NCI-H2196 treated with DMSO at 0.1 percent for 48 hours (cell line): ENCODE measurements around the gene NAT14.
A peak's percentile ranks its signal among the peaks of the same experiment; 100 is the strongest.

Source experiments
- DNase-seq: peaks from one replicate; lab custom pipeline; 2025; ENCODE audit not compliant: unreplicated experiment; lab: John Stamatoyannopoulos, UW

NAT14 gene

GRCh38 chr19:55498246-55498840, 13.4 kb downstream of the NAT14 start:
- DNase-seq: no peak

- DNase-seq: no peak
These were observed 15.5 kb downstream of the NAT14 start for GRCh38 chr19:55500368-55500952.

DNA sequence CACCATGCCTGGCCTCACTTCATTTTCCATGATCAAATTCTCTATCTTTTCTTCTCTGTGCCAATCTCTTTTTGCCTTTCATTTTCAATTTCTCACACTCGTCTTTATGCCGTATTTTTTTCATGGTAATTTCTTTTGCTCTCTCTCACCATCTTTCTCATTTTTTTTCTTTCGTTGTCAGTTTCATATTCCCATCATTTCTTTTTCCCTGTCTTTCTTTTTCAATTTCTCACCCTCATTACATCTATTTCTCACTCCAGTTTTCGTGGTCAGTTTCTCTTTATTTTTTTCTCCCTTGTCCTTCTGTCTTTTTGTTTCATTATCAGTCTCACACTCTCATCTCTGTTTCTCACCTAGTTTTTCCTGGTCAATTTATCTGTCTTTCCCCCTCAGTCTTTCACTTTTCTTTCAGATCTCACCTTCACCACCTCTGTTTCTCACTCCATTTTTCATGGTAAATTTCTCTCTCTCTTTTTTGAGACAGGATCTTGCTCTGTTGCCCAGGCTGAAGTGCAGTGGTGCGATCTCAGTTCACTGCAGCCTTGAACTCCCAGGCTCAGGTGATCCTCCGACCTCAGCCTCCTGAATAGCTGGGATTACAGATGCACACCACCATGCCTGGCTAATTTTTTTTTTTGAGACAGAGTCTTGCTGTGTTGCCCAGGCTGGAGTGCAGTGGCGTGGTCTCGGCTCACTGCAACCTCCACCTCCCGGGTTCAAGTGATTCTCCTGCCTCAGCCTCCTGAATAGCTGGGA, 17.4 kb downstream of the NAT14 start:
- DNase-seq: no peak

GRCh38 chr19:55503157-55503501, 18.1 kb downstream of the NAT14 start:
- no peak for DNase-seq

GRCh38 chr19:55503502-55504251, 18.7 kb downstream of the NAT14 start:
- DNase-seq: peak; percentile 87

- no peak for DNase-seq
These were observed 19.2 kb downstream of the NAT14 start for GRCh38 chr19:55504252-55504603.

GRCh38 chr19:55504981-55505380, 20.0 kb downstream of the NAT14 start:
- DNase-seq: no peak

- DNase-seq: no peak
These were observed 23.1 kb downstream of the NAT14 start for GRCh38 chr19:55508120-55508519.

GRCh38 chr19:55516878-55517620, 32.1 kb downstream of the NAT14 start:
- DNase-seq: peak; percentile 89

DNA sequence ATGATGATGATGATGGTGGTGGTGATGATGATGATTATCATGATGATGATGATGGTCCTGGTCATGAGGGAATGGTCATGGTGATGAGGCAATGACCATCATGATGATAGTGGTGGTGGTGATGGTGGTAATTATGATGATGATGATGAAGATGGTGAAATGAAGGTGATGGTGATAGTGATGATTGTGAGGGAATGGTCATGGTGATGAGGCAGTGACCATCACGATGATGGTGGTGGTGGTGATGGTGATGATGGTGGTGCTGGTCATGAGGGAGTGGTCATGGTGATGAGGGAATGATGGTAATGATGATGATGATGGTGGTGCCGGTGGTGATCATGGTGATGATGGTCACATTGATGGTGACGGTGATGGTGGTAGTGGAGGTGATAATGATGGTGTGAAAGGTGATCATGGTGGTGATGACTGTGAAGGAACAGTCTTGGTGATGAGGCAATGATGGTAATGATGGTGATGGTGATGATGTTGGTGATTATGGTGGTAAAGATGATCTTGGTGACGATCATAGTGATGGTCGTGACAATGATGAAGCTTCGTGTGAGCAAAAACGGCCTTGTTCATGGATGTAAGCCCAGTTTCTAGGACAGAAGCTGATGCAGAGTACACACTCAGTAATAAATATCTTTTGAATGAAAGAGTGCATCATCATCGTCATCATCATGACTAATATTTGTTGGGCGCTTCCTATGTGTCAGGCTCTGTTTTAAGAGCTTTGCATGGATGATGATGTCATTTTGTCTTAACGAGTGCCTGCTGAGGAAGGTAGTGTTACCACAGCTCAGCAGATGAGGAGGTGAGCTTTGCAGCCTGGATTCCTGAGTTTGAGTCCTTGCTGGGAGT, 34.7 kb downstream of the NAT14 start:
- peak; percentile 47 for DNase-seq

DNA sequence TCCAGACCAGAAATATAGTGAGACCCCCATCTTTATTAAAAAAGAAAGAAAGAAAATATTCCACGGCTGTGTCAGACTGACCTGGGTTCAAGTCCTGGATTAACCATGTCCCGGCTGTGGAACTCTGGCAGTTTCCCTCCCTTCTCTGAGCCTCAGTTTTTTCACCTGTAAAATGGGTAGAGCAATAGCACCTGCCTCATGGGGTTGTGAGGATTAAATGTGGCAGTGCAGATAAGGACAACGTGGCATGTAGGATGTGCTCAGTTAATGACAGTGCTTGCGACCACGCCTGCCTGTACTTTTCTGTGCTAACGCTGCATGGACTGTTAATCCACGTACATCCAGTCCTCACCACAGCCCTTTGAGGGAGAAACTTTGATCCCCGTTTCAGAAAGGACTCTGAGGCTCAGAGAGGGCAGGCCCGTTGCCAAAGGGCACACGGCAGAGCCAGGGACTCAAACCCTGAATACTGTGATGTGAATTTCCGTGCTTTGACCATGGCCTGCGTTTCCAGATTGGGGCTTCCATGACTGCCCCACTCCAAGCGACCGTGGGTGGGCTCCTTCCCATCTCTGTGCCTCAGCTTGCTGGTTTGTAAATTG, 35.8 kb downstream of the NAT14 start:
- DNase-seq: no peak

- no peak for DNase-seq
These were observed 40.5 kb downstream of the NAT14 start for GRCh38 chr19:55525289-55526101.

DNA sequence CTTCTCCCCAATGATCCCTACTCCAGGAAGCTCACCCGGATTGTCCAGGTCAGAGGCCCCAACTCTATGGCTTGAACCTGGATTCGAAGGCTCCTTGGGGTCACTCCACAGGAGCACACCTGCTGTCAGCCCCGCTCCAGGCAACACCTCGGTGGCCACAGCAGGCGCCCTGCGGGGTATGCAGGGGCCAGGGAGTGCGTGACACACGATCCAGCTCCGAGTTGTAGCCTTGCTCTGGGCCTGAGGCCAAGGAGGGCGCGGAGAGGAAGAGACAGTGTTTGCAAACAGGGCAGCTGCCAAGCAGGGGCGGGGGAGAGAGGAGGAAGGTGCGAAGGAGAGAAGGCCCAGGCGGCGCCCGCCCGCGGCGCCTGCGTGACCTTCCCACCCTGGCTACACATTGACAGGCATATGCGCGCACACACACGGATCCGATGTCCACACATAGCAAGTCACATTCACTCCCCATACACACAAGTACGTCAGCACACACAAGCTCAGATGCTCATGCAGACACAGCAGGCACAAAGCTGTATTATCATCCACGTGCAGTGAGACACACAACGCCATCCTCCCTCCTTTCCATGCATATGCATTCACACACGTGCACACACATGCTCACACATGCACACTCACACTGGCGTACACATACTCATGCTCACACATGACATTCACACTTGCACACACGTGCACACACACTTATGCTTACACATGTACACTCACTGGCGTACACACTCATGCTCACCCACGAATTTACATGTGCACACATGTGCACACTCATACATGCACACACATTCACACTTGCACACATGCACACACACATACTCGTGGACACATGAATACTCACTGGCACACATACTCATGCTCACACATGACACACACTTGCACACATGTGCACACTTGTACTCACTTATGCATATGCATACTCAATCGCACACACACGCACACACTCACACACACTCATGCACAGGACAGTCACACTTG, 41.5 kb downstream of the NAT14 start:
- peak; percentile 91 for DNase-seq

DNA sequence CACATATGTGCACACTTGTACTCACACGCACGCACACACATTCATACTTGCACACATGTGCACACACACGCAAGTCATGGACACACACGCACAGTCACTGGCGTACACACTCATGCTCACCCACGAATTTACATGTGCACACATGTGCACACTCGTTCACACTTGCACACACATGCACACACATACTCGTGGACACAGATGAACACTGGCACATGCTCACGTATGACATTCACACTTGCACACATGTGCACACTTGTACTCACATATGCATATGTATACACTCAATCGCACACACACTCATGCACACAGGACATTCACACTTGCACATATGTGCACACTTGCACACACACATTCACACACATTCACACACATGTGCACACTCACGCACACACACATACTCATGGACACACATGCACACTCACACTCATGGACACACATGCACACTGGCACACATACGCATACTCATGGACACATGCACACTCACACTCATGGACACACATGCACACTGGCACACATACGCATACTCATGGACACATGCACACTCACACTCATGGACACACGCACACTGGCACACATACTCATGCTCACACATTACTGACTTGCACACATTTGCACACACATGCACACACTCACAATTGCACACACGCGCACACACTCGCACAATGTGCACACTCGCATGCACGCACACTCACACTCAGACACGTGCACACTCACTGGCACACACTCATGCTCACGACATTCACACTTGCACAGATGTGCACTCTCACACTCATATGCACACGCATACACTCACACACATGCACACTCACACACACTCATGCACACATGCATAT, 42.4 kb downstream of the NAT14 start:
- no peak for DNase-seq

- DNase-seq: peak; percentile 44
These were observed 43.2 kb downstream of the NAT14 start for GRCh38 chr19:55528030-55528803.

DNA sequence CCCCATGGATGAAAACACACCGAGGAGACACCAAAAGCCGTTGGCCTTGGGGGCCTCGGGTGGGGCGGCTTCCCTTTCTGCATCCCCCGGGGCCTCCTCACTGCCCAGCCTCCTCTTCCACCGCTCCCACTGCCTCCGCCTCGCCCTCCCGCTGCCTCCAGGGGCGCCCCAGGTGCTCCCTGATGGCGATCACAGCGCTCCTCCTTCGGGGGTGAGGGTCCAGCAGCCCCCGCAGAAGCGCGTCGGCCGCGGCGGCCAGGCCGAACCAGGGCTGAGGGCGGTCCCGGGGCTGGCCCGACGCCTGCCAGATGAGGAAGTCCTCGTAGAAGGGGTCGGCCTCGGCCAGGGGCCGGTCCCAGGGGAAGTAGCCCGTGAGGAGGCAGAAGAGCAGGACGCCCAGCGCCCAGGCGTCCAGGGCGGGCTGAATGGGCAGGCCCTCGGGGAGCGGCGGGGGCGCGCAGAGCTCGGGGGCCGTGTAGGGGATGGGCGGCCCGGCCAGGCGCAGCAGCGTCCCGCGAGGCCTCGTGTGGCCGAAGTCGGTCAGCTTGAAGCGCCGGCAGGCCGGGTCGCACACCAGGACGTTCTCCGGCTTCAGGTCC, 44.7 kb downstream of the NAT14 start:
- DNase-seq: no peak
